HepG2 (cell line): ENCODE data around the gene NKD1. TPM values are rescaled to one million over a fixed set of nuclear protein-coding genes. Genes with fewer than 3 reads are reported as not detected.

Source experiments
- ATAC-seq: fragments of 200-7000 bp; cut with Tn5 transposase; 3 replicates; pipeline ENCODE4 v1.9.1; 2020; ENCODE audit warnings: mild to moderate bottlenecking, moderate library complexity
- BruUV-seq: library from RNA; stranded (reverse); fragments of 400-500 nt; replicated peaks from 2 replicates; lab custom pipeline; 2021; lab: Mats Ljungman, UMichigan
- CTCF ChIA-PET: fragments of 300-600 bp; formaldehyde crosslinking; extraction: SDS; loops from one replicate; lab custom pipeline; 2021; ENCODE audit warnings: low total read pairs, inconsistent platforms, low intra/inter-chr PET ratio; lab: Yijun Ruan, JAX
- POLR2A ChIA-PET: fragments of 350-600 bp; sonication (Branson Sonifier 250); formaldehyde crosslinking; loops from one replicate; lab custom pipeline; 2020; ENCODE audit warnings: antibody characterized with exemption, inconsistent platforms; lab: Yijun Ruan, JAX
- DNase-seq: peaks from one replicate; pipeline ENCODE4 v3.0.0-alpha.2; 2015; ENCODE audit warnings: low spot score
- FAIRE-seq: peaks from 3 replicates; lab custom pipeline; 2011; peaks lifted over from hg19 to GRCh38; lab: Jason Lieb, UNC
- H2AFZ ChIP-seq: one replicate; pipeline ENCODE4 v1.6.1; 2011; ENCODE audit warnings: low read length, inconsistent platforms
- H3K27ac ChIP-seq: fragments of 300-600 bp; 3 replicates; pipeline ENCODE4 v1.8.0; 2011; ENCODE audit warnings: mixed run types, mild to moderate bottlenecking, mixed read lengths, low read length, inconsistent platforms; ENCODE audit not compliant: insufficient read depth; ENCODE audit errors: extremely low read length
- H3K27me3 ChIP-seq, 2 experiments: fragments of 200-600 bp in 1 of 2; 2 replicates in 1 of 2; 3 replicates in 1 of 2; pipeline versions ENCODE4 v1.6.0 to v1.8.0; 2011; ENCODE audit warnings: low read length in 2 of 2, mild to moderate bottlenecking in 2 of 2, moderate library complexity in 2 of 2, inconsistent platforms in 1 of 2; ENCODE audit not compliant: insufficient read depth in 2 of 2, control insufficient read depth in 1 of 2
- H3K36me3 ChIP-seq, 2 experiments: fragments of 200-600 bp in 1 of 2; replicated peaks in 1 of 2; 2 replicates in 1 of 2; 3 replicates in 1 of 2; pipeline versions ENCODE4 v1.5.1 to v1.8.0; 2011; ENCODE audit warnings: low read length in 2 of 2, inconsistent platforms in 1 of 2; ENCODE audit not compliant: insufficient read depth in 2 of 2, control insufficient read depth in 1 of 2
- H3K4me1 ChIP-seq: 2 replicates; pipeline ENCODE4 v1.5.1; 2012; ENCODE audit warnings: low read length, inconsistent platforms; ENCODE audit not compliant: insufficient read depth
- H3K4me2 ChIP-seq: 2 replicates; pipeline ENCODE4 v1.6.0; 2011; ENCODE audit warnings: low read depth, low read length, inconsistent platforms
- H3K4me3 ChIP-seq, 3 experiments: fragments of 200-600 bp in 1 of 3; sonication (generic), shearing (Covaris generic) in 1 of 3; replicated peaks in 1 of 3; 2 replicates each; pipeline ENCODE4 v1.5.1; 2011 to 2016; ENCODE audit warnings: low read length in 3 of 3, inconsistent platforms in 2 of 3, low read depth in 2 of 3, mild to moderate bottlenecking in 2 of 3, control low read depth in 1 of 3, mixed read lengths in 1 of 3; ENCODE audit not compliant: insufficient read depth in 1 of 3
- H3K79me2 ChIP-seq: one replicate; pipeline ENCODE4 v1.6.1; 2011; ENCODE audit warnings: low read length, inconsistent platforms; ENCODE audit not compliant: insufficient read depth
- H3K9ac ChIP-seq: 2 replicates; pipeline ENCODE4 v1.6.0; 2011; ENCODE audit warnings: mild to moderate bottlenecking, low read depth, low read length, inconsistent platforms; ENCODE audit not compliant: insufficient read depth
- H3K9me3 ChIP-seq: 2 replicates; pipeline ENCODE4 v1.5.1; 2012; ENCODE audit warnings: mild to moderate bottlenecking, low read length
- H4K20me1 ChIP-seq: 2 replicates; pipeline ENCODE4 v1.6.0; 2011; ENCODE audit warnings: inconsistent platforms, mild to moderate bottlenecking, low read length, moderate library complexity; ENCODE audit not compliant: insufficient read depth
- FIP1L1 ChIP-seq: fragments of 200-400 bp; formaldehyde crosslinking; IDR thresholded peaks from 2 replicates; pipeline ENCODE4 v1.6.1; 2018; ENCODE audit warnings: low read depth, mild to moderate bottlenecking, low read length, moderate library complexity, borderline replicate concordance; ENCODE audit not compliant: insufficient read depth
- FOSL1 ChIP-seq: sonication (generic); formaldehyde crosslinking; IDR thresholded peaks from 2 replicates; pipeline ENCODE4 v1.9.0; 2021; ENCODE audit warnings: missing genetic modification reagents, borderline replicate concordance
- GZF1 ChIP-seq: sonication (generic); formaldehyde crosslinking; IDR thresholded peaks from 2 replicates; pipeline ENCODE4 v1.5.1; 2020; ENCODE audit warnings: mild to moderate bottlenecking, missing genetic modification reagents
- HDAC6 ChIP-seq: fragments of 200-600 bp; sonication (generic); IDR thresholded peaks from 2 replicates; pipeline ENCODE4 v1.7.0; 2017; ENCODE audit warnings: mild to moderate bottlenecking, antibody characterized with exemption, low read length, low read depth
- HMG20A ChIP-seq: IDR thresholded peaks from 2 replicates; pipeline ENCODE4 v1.6.1; 2016; ENCODE audit warnings: borderline replicate concordance
- HNRNPL ChIP-seq: fragments of 200-400 bp; formaldehyde crosslinking; IDR thresholded peaks from 2 replicates; pipeline ENCODE4 v1.6.1; 2017; ENCODE audit warnings: mild to moderate bottlenecking, low read depth, low read length
- KDM2A ChIP-seq: sonication (generic); formaldehyde crosslinking; IDR thresholded peaks from 2 replicates; pipeline ENCODE4 v1.4.0; 2020; ENCODE audit warnings: low read depth, missing genetic modification reagents, borderline replicate concordance
- MTF1 ChIP-seq: sonication (generic); formaldehyde crosslinking; IDR thresholded peaks from 2 replicates; pipeline ENCODE4 v1.5.0; 2020; ENCODE audit warnings: missing genetic modification reagents
- NCOR1 ChIP-seq: fragments of 200-600 bp; sonication (generic); IDR thresholded peaks from 2 replicates; pipeline ENCODE4 v1.7.0; 2017; ENCODE audit warnings: antibody characterized with exemption, low read length, borderline replicate concordance
- NRL ChIP-seq: sonication (generic); formaldehyde crosslinking; IDR thresholded peaks from 2 replicates; pipeline ENCODE4 v1.5.0; 2020; ENCODE audit warnings: missing genetic modification reagents, mild to moderate bottlenecking, moderate library complexity, borderline replicate concordance
- PLSCR1 ChIP-seq: sonication (generic); formaldehyde crosslinking; IDR thresholded peaks from 2 replicates; pipeline ENCODE4 v1.5.0; 2020; ENCODE audit warnings: missing genetic modification reagents, mild to moderate bottlenecking, borderline replicate concordance
- POLR2G ChIP-seq: fragments of 200-400 bp; formaldehyde crosslinking; IDR thresholded peaks from 2 replicates; pipeline ENCODE4 v1.6.1; 2018; ENCODE audit warnings: mild to moderate bottlenecking, low read depth, low read length, moderate library complexity
- SRSF1 ChIP-seq: fragments of 200-400 bp; formaldehyde crosslinking; optimal IDR thresholded peaks from 2 replicates; pipeline ENCODE3; 2017; ENCODE audit warnings: mild to moderate bottlenecking, low read depth, low read length, moderate library complexity
- TMF1 ChIP-seq: sonication (generic); formaldehyde crosslinking; IDR thresholded peaks from 2 replicates; pipeline ENCODE4 v1.8.1; 2022; ENCODE audit warnings: low read depth, missing genetic modification reagents
- ZBTB25 ChIP-seq: IDR thresholded peaks from 2 replicates; pipeline ENCODE4 v1.6.1; 2018; ENCODE audit warnings: missing genetic modification reagents
- ZFP37 ChIP-seq: sonication (generic); formaldehyde crosslinking; IDR thresholded peaks from 2 replicates; pipeline ENCODE4 v1.4.0; 2020; ENCODE audit warnings: missing genetic modification reagents, borderline replicate concordance
- ZNF20 ChIP-seq: sonication (generic); formaldehyde crosslinking; IDR thresholded peaks from 2 replicates; pipeline ENCODE4 v1.4.0; 2020; ENCODE audit warnings: mild to moderate bottlenecking, moderate library complexity, missing genetic modification reagents
- ZNF367 ChIP-seq: sonication (generic); formaldehyde crosslinking; IDR thresholded peaks from 2 replicates; pipeline ENCODE4 v1.4.0; 2020; ENCODE audit warnings: missing genetic modification reagents, borderline replicate concordance
- ZNF580 ChIP-seq: IDR thresholded peaks from 2 replicates; pipeline ENCODE4 v1.6.1; 2016; ENCODE audit warnings: low read depth, borderline replicate concordance
- ZNF598 ChIP-seq: sonication (generic); formaldehyde crosslinking; IDR thresholded peaks from 2 replicates; pipeline ENCODE4 v1.5.1; 2020; ENCODE audit warnings: mild to moderate bottlenecking, missing genetic modification reagents, borderline replicate concordance
- ZNF644 ChIP-seq: IDR thresholded peaks from 2 replicates; pipeline ENCODE4 v1.6.1; 2016; ENCODE audit warnings: low read depth
- ZNF740 ChIP-seq: sonication (generic); formaldehyde crosslinking; IDR thresholded peaks from 2 replicates; pipeline ENCODE4 v1.4.0; 2020; ENCODE audit warnings: missing genetic modification reagents
- WGBS: methylation state at CpG from one replicate; pipeline ENCODE4 v1.1.6; 2017; ENCODE audit warnings: low lambda C conversion rate; 5-methylcytosine and 5-hydroxymethylcytosine counted together
- in situ Hi-C: cut with HindIII; loops from 2 replicates; pipeline ENCODE4 v1.10.0; 2017; ENCODE audit warnings: low pct_unique_long_range_greater_than_20kb; ENCODE audit not compliant: extremely low pct_ligation_motif_present
- intact Hi-C: fragments of 100-400 bp; cut with micrococcal nuclease; formaldehyde crosslinking; loops from one replicate; pipeline ENCODE4 v1.10.0; 2022; ENCODE audit not compliant: unreplicated experiment
- polyA plus RNA-seq, 8 experiments: library from polyadenylated mRNA; depleted of rRNA in 3 of 8; stranded (reverse) in 7 of 8; unstranded in 1 of 8; fragments of >200 nt; fragmentation: Illumina TruSeq in 4 of 8; extraction: Trizol in 4 of 8; gene quantifications; 2 replicates each; pipeline versions ENCODE4 v1.2.1 to v1.2.3, GENCODE V29; 2011 to 2016; ENCODE audit warnings: low read depth in 4 of 8, missing spikeins in 1 of 8, mixed read lengths in 1 of 8; ENCODE audit not compliant: insufficient read depth in 1 of 8
- total RNA-seq, 5 experiments: library from RNA; depleted of rRNA; stranded (reverse); fragments of >200 nt; fragmentation: Illumina TruSeq; extraction: Trizol; gene quantifications; 2 replicates each; pipeline ENCODE4 v1.2.3, GENCODE V29; 2016; ENCODE audit warnings: low read depth in 1 of 5

The NKD1 gene
- total and polyA plus RNA-seq, 2 of the 13 experiments (the other 11 are each of a cell fraction or from before 2014, with no cell fraction given) = 70.4 to 121 TPM

- DNase-seq (no peak), ATAC-seq (peak; percentile 6), FAIRE-seq (no peak)
- ChIA-PET POLR2A (no interaction called here), CTCF (no interaction called here)
- H3K9me3 ChIP-seq = no peaks in the 10 kb centered on the region
- in situ Hi-C loops (no loop called here), intact Hi-C loops (no loop called here)
- H4K20me1 ChIP-seq = peaks cover 100% of the 10 kb centered on the region
- H2AFZ ChIP-seq = no peak overlapping the region
- H3K27ac ChIP-seq = no peak overlapping the region
- peaks cover 74 to 99% of the 10 kb centered on the region in 2 experiments for H3K36me3 ChIP-seq
- WGBS = 95% methylated on average over 10 of the region's 11 CpGs
- H3K27me3 ChIP-seq = no peaks in the 10 kb centered on the region
- no peak overlapping the region for H3K4me2 ChIP-seq
- no peak overlapping the region for H3K4me3 ChIP-seq
- H3K79me2 ChIP-seq = peaks cover 100% of the 10 kb centered on the region
- no TSS peak for BruUV-seq
- H3K9ac ChIP-seq = no peak overlapping the region
- H3K4me1 ChIP-seq = peaks cover 99% of the 10 kb centered on the region
- TF ChIP-seq NRL (CRISPR knock-in tag) = no peak
- peak; percentile 38 for TF ChIP-seq POLR2G
- TF ChIP-seq SRSF1 = peak; percentile 56
- TF ChIP-seq FOSL1 (CRISPR knock-in tag) = no peak
- TF ChIP-seq TMF1 = no peak
- no peak for TF ChIP-seq NCOR1
- TF ChIP-seq HDAC6 = no peak
- TF ChIP-seq ZNF20 (CRISPR knock-in tag) = no peak
- no peak for TF ChIP-seq HMG20A (CRISPR knock-in tag)
- TF ChIP-seq ZFP37 = no peak
- no peak for TF ChIP-seq GZF1
- TF ChIP-seq FIP1L1 = no peak
- no peak for TF ChIP-seq ZNF367 (CRISPR knock-in tag)
- no peak for TF ChIP-seq ZNF598 (CRISPR knock-in tag)
- no peak for TF ChIP-seq KDM2A (CRISPR knock-in tag)
- TF ChIP-seq ZNF644 (CRISPR knock-in tag) = no peak
- no peak for TF ChIP-seq ZBTB25 (CRISPR knock-in tag)
- TF ChIP-seq ZNF740 (CRISPR knock-in tag) = no peak
- TF ChIP-seq ZNF580 (CRISPR knock-in tag) = no peak
- no peak for TF ChIP-seq PLSCR1 (CRISPR knock-in tag)
- TF ChIP-seq HNRNPL = 0 out of 2 replicates have a peak, but pooled peaks have one; percentile 22
- TF ChIP-seq MTF1 (CRISPR knock-in tag) = no peak
These were observed 22.8 kb downstream of the NKD1 start for GRCh38 chr16:50570808-50571598.
